HEK293T (cell line): Measurements from ENCODE around the gene SLC3A2.

Experiments used
- CTCF ChIA-PET: fragments of 350-600 bp; formaldehyde crosslinking; extraction: SDS; loops from one replicate; lab custom pipeline; 2021; ENCODE audit warnings: antibody characterized with exemption, inconsistent platforms; lab: Yijun Ruan, JAX
- POLR2A ChIA-PET: fragments of 350-600 bp; formaldehyde crosslinking; extraction: SDS; loops from one replicate; lab custom pipeline; 2020; ENCODE audit warnings: antibody characterized with exemption, inconsistent platforms; lab: Yijun Ruan, JAX
- DNase-seq: peaks from one replicate; pipeline ENCODE4 v3.0.0; 2012; ENCODE audit warnings: mixed read lengths; ENCODE audit errors: extremely low spot score
- ARNT ChIP-seq: fragments of 450-650 bp; IDR thresholded peaks from 2 replicates; pipeline ENCODE4 v1.6.1; 2017; ENCODE audit warnings: mild to moderate bottlenecking
- BHLHE40 ChIP-seq: fragments of 450-650 bp; IDR thresholded peaks from 2 replicates; pipeline ENCODE4 v1.6.1; 2016; ENCODE audit warnings: mild to moderate bottlenecking, moderate library complexity, borderline replicate concordance
- CTBP1 ChIP-seq: fragments of 450-650 bp; IDR thresholded peaks from 2 replicates; pipeline ENCODE4 v1.6.1; 2016; ENCODE audit warnings: borderline replicate concordance
- ELF4 ChIP-seq: fragments of 450-650 bp; IDR thresholded peaks from 2 replicates; pipeline ENCODE4 v1.6.1; 2017; ENCODE audit warnings: antibody characterized with exemption
- FOXA1 ChIP-seq: fragments of 450-650 bp; IDR thresholded peaks from 2 replicates; pipeline ENCODE4 v1.6.1; 2016; ENCODE audit warnings: mild to moderate bottlenecking
- FOXK2 ChIP-seq: fragments of 450-650 bp; IDR thresholded peaks from 2 replicates; pipeline ENCODE4 v1.6.1; 2016; ENCODE audit warnings: mild to moderate bottlenecking
- FOXM1 ChIP-seq: fragments of 450-650 bp; IDR thresholded peaks from 2 replicates; pipeline ENCODE4 v1.6.1; 2017; ENCODE audit warnings: mild to moderate bottlenecking, borderline replicate concordance
- HDGF ChIP-seq: fragments of 450-650 bp; IDR thresholded peaks from 2 replicates; pipeline ENCODE4 v1.6.1; 2017; ENCODE audit warnings: antibody characterized with exemption, borderline replicate concordance
- L3MBTL2 ChIP-seq: fragments of 450-650 bp; conservative IDR thresholded peaks from 2 replicates; pipeline ENCODE4 v1.6.1; 2016; ENCODE audit warnings: mild to moderate bottlenecking
- LEF1 ChIP-seq: fragments of 450-650 bp; IDR thresholded peaks from 2 replicates; pipeline ENCODE4 v1.6.1; 2017; ENCODE audit warnings: mild to moderate bottlenecking, borderline replicate concordance
- NFRKB ChIP-seq: fragments of 450-650 bp; IDR thresholded peaks from 2 replicates; pipeline ENCODE4 v1.6.1; 2016; ENCODE audit warnings: mild to moderate bottlenecking, moderate library complexity
- PKNOX1 ChIP-seq: fragments of 450-650 bp; IDR thresholded peaks from 2 replicates; pipeline ENCODE4 v1.6.1; 2016
- SP1 ChIP-seq: fragments of 450-650 bp; IDR thresholded peaks from 2 replicates; pipeline ENCODE4 v1.6.1; 2017
- SUZ12 ChIP-seq: fragments of 450-650 bp; IDR thresholded peaks from 2 replicates; pipeline ENCODE4 v1.6.1; 2016; ENCODE audit warnings: mild to moderate bottlenecking
- TARDBP ChIP-seq: fragments of 450-650 bp; IDR thresholded peaks from 2 replicates; pipeline ENCODE4 v1.6.1; 2016
- ZNF384 ChIP-seq: fragments of 450-650 bp; IDR thresholded peaks from 2 replicates; pipeline ENCODE4 v1.6.1; 2016

SLC3A2 gene

DNA sequence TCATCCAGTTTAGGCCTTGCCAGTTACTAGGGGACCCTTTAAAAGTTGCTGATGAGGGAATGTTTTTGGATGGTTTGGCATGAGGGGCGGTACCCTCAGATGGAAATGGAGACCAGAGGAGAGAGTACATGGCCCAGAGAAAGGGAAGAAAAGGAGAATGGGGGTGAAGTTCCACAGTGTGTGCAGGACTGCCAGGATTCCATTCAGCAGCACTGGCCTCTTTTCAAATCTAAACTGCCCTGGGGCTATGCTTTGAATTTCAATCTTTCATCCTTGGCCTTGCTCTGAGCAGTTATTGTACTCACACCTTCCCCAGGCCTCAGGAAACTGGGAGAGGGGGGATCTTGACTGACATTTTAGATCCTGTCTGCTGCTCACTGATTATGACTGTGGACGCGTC, 3.0 kb downstream of the SLC3A2 start:
- TF ChIP-seq FOXM1 (no peak), FOXA1 (no peak), NFRKB (no peak), BHLHE40 (no peak), TARDBP (no peak), FOXK2 (no peak), ARNT (no peak), L3MBTL2 (no peak), SUZ12 (no peak), ZNF384 (no peak), LEF1 (no peak)
- no peak for DNase-seq
- ChIA-PET POLR2A (interaction anchor here (0.7 to 8.1 kb wide), 10 partner anchors 9 to 156 kb away, joined by 3 to 110 read pairs (median 6); partner anchors contain the start of genes HNRNPUL2, WDR74 and ZBTB3), CTCF (interaction anchor here (0.7 to 2.1 kb wide), 3 partner anchors 58 to 97 kb away, joined by 3 to 9 read pairs (median 4); no protein-coding TSS in a partner anchor)

DNA sequence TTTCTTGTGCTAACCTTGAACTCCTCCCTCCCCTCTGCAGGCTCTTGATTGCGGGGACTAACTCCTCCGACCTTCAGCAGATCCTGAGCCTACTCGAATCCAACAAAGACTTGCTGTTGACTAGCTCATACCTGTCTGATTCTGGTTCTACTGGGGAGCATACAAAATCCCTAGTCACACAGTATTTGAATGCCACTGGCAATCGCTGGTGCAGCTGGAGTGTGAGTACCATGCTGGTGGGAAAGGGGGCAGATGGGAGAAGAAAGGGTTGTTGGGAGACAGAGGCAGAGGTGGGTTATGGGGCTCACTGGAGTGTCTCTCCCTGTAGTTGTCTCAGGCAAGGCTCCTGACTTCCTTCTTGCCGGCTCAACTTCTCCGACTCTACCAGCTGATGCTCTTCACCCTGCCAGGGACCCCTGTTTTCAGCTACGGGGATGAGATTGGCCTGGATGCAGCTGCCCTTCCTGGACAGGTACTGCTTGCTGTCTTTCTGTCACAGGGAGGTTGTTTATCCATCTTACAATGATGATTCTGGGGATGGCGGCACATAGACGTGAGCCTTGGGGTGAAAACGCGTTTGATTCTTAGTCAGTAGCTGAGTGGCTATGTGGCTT, 4.5 kb downstream of the SLC3A2 start:
- ChIA-PET CTCF (interaction anchor here (1.0 kb wide), 1 partner anchor 20 kb away, joined by 3 read pairs; no protein-coding TSS in a partner anchor), POLR2A (interaction anchor here (0.8 to 8.1 kb wide), 4 partner anchors 29 to 132 kb away, joined by 3 to 110 read pairs (median 25); partner anchors contain the start of genes WDR74 and ZBTB3)
- DNase-seq, result no peak
- no peak for TF ChIP-seq ELF4
- TF ChIP-seq SP1, result no peak
- TF ChIP-seq NFRKB, result no peak
- no peak for TF ChIP-seq CTBP1
- no peak for TF ChIP-seq FOXK2
- no peak for TF ChIP-seq ARNT
- no peak for TF ChIP-seq BHLHE40
- no peak for TF ChIP-seq L3MBTL2
- TF ChIP-seq LEF1, result no peak
- TF ChIP-seq FOXM1, result no peak
- no peak for TF ChIP-seq PKNOX1
- no peak for TF ChIP-seq SUZ12

DNA sequence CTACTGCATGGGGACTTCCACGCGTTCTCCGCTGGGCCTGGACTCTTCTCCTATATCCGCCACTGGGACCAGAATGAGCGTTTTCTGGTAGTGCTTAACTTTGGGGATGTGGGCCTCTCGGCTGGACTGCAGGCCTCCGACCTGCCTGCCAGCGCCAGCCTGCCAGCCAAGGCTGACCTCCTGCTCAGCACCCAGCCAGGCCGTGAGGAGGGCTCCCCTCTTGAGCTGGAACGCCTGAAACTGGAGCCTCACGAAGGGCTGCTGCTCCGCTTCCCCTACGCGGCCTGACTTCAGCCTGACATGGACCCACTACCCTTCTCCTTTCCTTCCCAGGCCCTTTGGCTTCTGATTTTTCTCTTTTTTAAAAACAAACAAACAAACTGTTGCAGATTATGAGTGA, 7.7 kb downstream of the SLC3A2 start:
- TF ChIP-seq LEF1, result no peak
- TF ChIP-seq ARNT, result no peak
- TF ChIP-seq NFRKB, result no peak
- TF ChIP-seq PKNOX1, result no peak
- no peak for TF ChIP-seq FOXK2
- TF ChIP-seq ZNF384, result no peak
- no peak for TF ChIP-seq HDGF
- TF ChIP-seq FOXM1, result no peak
- no peak for TF ChIP-seq L3MBTL2
- TF ChIP-seq SUZ12, result no peak
- TF ChIP-seq BHLHE40, result no peak
- TF ChIP-seq TARDBP, result no peak
- TF ChIP-seq SP1, result no peak
- no peak for TF ChIP-seq CTBP1
- no peak for TF ChIP-seq ELF4
- TF ChIP-seq FOXA1, result no peak
- no peak for DNase-seq
- CTCF ChIA-PET, result interaction anchor here (1.0 kb wide), 1 partner anchor 46 kb away, joined by 3 read pairs; no protein-coding TSS in a partner anchor
- POLR2A ChIA-PET, result interaction anchor here (3.7 kb wide), 1 partner anchor 48 kb away, joined by 20 read pairs; the partner anchor contains the start of gene WDR74

DNA sequence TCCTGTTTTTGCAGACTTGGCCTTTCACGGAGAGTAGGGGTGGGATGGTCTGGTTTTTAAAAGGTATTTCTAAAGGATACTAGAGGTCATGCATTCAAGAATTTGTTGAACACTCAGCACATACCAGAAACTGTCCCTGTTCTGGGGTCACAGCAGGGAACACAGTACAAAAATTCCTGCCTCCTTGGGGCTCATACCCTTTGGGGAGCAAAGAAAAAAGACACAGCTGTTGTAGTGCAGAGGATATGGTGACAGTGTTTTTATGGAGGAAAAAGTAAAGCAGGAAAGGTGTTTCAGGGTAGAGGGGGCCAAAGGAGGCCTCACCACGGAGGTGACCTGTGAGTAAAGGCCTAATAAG, 8.4 kb downstream of the SLC3A2 start:
- DNase-seq, result no peak
- TF ChIP-seq L3MBTL2, result no peak
- TF ChIP-seq SUZ12, result no peak
- no peak for TF ChIP-seq ARNT
- no peak for TF ChIP-seq BHLHE40
- no peak for TF ChIP-seq HDGF
- TF ChIP-seq FOXK2, result no peak
- no peak for TF ChIP-seq LEF1
- no peak for TF ChIP-seq FOXA1
- no peak for TF ChIP-seq ZNF384
- no peak for TF ChIP-seq CTBP1
- TF ChIP-seq SP1, result no peak
- ChIA-PET CTCF (interaction anchor here (1.0 to 1.1 kb wide), 2 partner anchors 47 to 134 kb away, joined by 3 read pairs; no protein-coding TSS in a partner anchor), POLR2A (interaction anchor here (0.5 to 3.7 kb wide), 12 partner anchors 8 to 162 kb away, joined by 3 to 26 read pairs (median 4); partner anchors contain the start of genes HNRNPUL2, SLC3A2, TMEM179B and TTC9C)

GRCh38 chr11:62889484-62890437, 9.1 kb downstream of the SLC3A2 start:
- POLR2A ChIA-PET, result interaction anchor here (0.7 to 3.7 kb wide), 16 partner anchors 9 to 288 kb away, joined by 3 to 26 read pairs (median 4); partner anchors contain the start of genes HNRNPUL2, MTA2, SLC3A2 and TMEM179B
- TF ChIP-seq PKNOX1, result peak; percentile 97
- peak; percentile 54; the same call in 1 of the 2 replicates for TF ChIP-seq ZNF384
- TF ChIP-seq HDGF, result no peak
- peak; percentile 42 for DNase-seq
- CTCF ChIA-PET, result interaction anchor here (0.6 to 1.1 kb wide), 3 partner anchors 20 to 133 kb away, joined by 3 read pairs; no protein-coding TSS in a partner anchor
